22Rv1 (cell line): ENCODE results near the gene EFCAB8.

Source experiments
- CTCF ChIP-seq: fragments of 450-650 bp; IDR thresholded peaks from 2 replicates; pipeline ENCODE4 v1.5.1; 2017; ENCODE audit warnings: mild to moderate bottlenecking
- ZFX ChIP-seq: fragments of 450-650 bp; IDR thresholded peaks from 2 replicates; pipeline ENCODE4 v1.6.1; 2017; ENCODE audit warnings: antibody characterized with exemption, borderline replicate concordance

GRCh38 chr20:32993496-32994050 lies 134.8 kb downstream of the EFCAB8 start:
- TF ChIP-seq CTCF (no peak), ZFX (no peak)
